Skeletal muscle satellite cell (primary cell): ENCODE results near the gene AUH.
A peak's percentile ranks its signal among the peaks of the same experiment; 100 is the strongest.

Experiments used
- H3K27me3 ChIP-seq: 2 replicates; pipeline ENCODE4 v1.7.0; 2013; ENCODE audit warnings: low read length; ENCODE audit not compliant: control insufficient read depth, insufficient read depth
- H3K36me3 ChIP-seq: 2 replicates; pipeline ENCODE4 v1.7.0; 2013; ENCODE audit warnings: mild to moderate bottlenecking, control low read depth, low read length; ENCODE audit not compliant: insufficient read depth
- H3K4me1 ChIP-seq: 2 replicates; pipeline ENCODE4 v1.7.0; 2013; ENCODE audit warnings: low read length; ENCODE audit not compliant: control insufficient read depth, insufficient read depth
- H3K4me2 ChIP-seq: 2 replicates; pipeline ENCODE4 v1.7.0; 2013; ENCODE audit warnings: mild to moderate bottlenecking, low read length
- H3K4me3 ChIP-seq: 2 replicates; pipeline ENCODE4 v1.7.0; 2013; ENCODE audit warnings: low read length
- H3K9ac ChIP-seq: 2 replicates; pipeline ENCODE4 v1.7.0; 2013; ENCODE audit warnings: mild to moderate bottlenecking, low read depth, low read length, moderate library complexity
- H3K9me3 ChIP-seq: replicated peaks from 2 replicates; pipeline ENCODE4 v1.7.0; 2013; ENCODE audit warnings: mild to moderate bottlenecking, control low read depth, low read length

AUH gene

GRCh38 chr9:91192381-91193086, 169.2 kb downstream of the AUH start:
- no peaks in the 10 kb centered on the region for H3K9me3 ChIP-seq
- peaks cover 49% of the 10 kb centered on the region for H3K4me1 ChIP-seq
- peak overlapping the region; percentile 75 for H3K9ac ChIP-seq
- H3K4me3 ChIP-seq, result no peak overlapping the region
- H3K27me3 ChIP-seq, result no peaks in the 10 kb centered on the region
- H3K36me3 ChIP-seq, result no peaks in the 10 kb centered on the region
- peak overlapping the region; percentile 46 for H3K4me2 ChIP-seq

GRCh38 chr9:91191411-91192380, 170.0 kb downstream of the AUH start:
- Histone ChIP-seq H3K4me2 (no peak overlapping the region), H3K27me3 (no peaks in the 10 kb centered on the region), H3K4me3 (no peak overlapping the region), H3K4me1 (peaks cover 49% of the 10 kb centered on the region), H3K9ac (peak overlapping the region; percentile 75), H3K9me3 (no peaks in the 10 kb centered on the region), H3K36me3 (no peaks in the 10 kb centered on the region)

GRCh38 chr9:91190062-91190461, 171.7 kb downstream of the AUH start:
- no peaks in the 10 kb centered on the region for H3K27me3 ChIP-seq
- H3K9me3 ChIP-seq, result no peaks in the 10 kb centered on the region
- H3K36me3 ChIP-seq, result no peaks in the 10 kb centered on the region
- H3K4me3 ChIP-seq, result no peak overlapping the region
- H3K9ac ChIP-seq, result no peak overlapping the region
- H3K4me2 ChIP-seq, result no peak overlapping the region
- H3K4me1 ChIP-seq, result peaks cover 45% of the 10 kb centered on the region

GRCh38 chr9:91188719-91189590, 172.8 kb downstream of the AUH start:
- no peaks in the 10 kb centered on the region for H3K27me3 ChIP-seq
- H3K4me1 ChIP-seq, result peaks cover 40% of the 10 kb centered on the region
- no peaks in the 10 kb centered on the region for H3K36me3 ChIP-seq
- no peak overlapping the region for H3K9ac ChIP-seq
- H3K4me2 ChIP-seq, result no peak overlapping the region
- H3K4me3 ChIP-seq, result no peak overlapping the region
- H3K9me3 ChIP-seq, result no peaks in the 10 kb centered on the region

GRCh38 chr9:91187965-91188344, 173.8 kb downstream of the AUH start:
- no peaks in the 10 kb centered on the region for H3K36me3 ChIP-seq
- H3K9me3 ChIP-seq, result no peaks in the 10 kb centered on the region
- H3K9ac ChIP-seq, result peak overlapping the region; percentile 3
- H3K4me2 ChIP-seq, result no peak overlapping the region
- peaks cover 31% of the 10 kb centered on the region for H3K4me1 ChIP-seq
- H3K27me3 ChIP-seq, result no peaks in the 10 kb centered on the region
- no peak overlapping the region for H3K4me3 ChIP-seq

- H3K4me2 ChIP-seq, result no peak overlapping the region
- H3K4me1 ChIP-seq, result peaks cover 28% of the 10 kb centered on the region
- H3K27me3 ChIP-seq, result no peaks in the 10 kb centered on the region
- H3K9ac ChIP-seq, result peak overlapping the region; percentile 3
- no peaks in the 10 kb centered on the region for H3K36me3 ChIP-seq
- H3K9me3 ChIP-seq, result no peaks in the 10 kb centered on the region
- H3K4me3 ChIP-seq, result no peak overlapping the region
Measured at GRCh38 chr9:91187311-91187964, 174.3 kb downstream of the AUH start.

- Histone ChIP-seq H3K4me2 (no peak overlapping the region), H3K4me3 (no peak overlapping the region), H3K9me3 (no peaks in the 10 kb centered on the region), H3K27me3 (no peaks in the 10 kb centered on the region), H3K36me3 (no peaks in the 10 kb centered on the region), H3K9ac (no peak overlapping the region), H3K4me1 (peaks cover 20% of the 10 kb centered on the region)
Measured at GRCh38 chr9:91186632-91187108, 175.0 kb downstream of the AUH start.

- Histone ChIP-seq H3K27me3 (no peaks in the 10 kb centered on the region), H3K4me3 (no peak overlapping the region), H3K36me3 (no peaks in the 10 kb centered on the region), H3K9me3 (no peaks in the 10 kb centered on the region), H3K4me2 (no peak overlapping the region), H3K9ac (no peak overlapping the region), H3K4me1 (peaks cover 20% of the 10 kb centered on the region)
Measured at GRCh38 chr9:91185193-91185886, 176.4 kb downstream of the AUH start.

GRCh38 chr9:91182429-91183225, 179.1 kb downstream of the AUH start:
- Histone ChIP-seq H3K27me3 (no peaks in the 10 kb centered on the region), H3K4me1 (peaks cover 33% of the 10 kb centered on the region), H3K4me2 (no peak overlapping the region), H3K4me3 (no peak overlapping the region), H3K9ac (no peak overlapping the region), H3K9me3 (no peaks in the 10 kb centered on the region), H3K36me3 (no peaks in the 10 kb centered on the region)

- no peak overlapping the region for H3K4me3 ChIP-seq
- H3K9me3 ChIP-seq, result no peaks in the 10 kb centered on the region
- no peaks in the 10 kb centered on the region for H3K36me3 ChIP-seq
- no peak overlapping the region for H3K4me2 ChIP-seq
- H3K27me3 ChIP-seq, result no peaks in the 10 kb centered on the region
- H3K9ac ChIP-seq, result no peak overlapping the region
- H3K4me1 ChIP-seq, result peaks cover 22% of the 10 kb centered on the region
Measured at GRCh38 chr9:91181541-91181940, 180.2 kb downstream of the AUH start.
